Stimulated activated CD8-positive, alpha-beta memory T cell treated with anti-CD3 and anti-CD28 coated beads, Interleukin-7, amount 100 ng/mL, for 4 hours (primary cell): ENCODE results near the gene LRRC74A.
A peak's percentile ranks its signal among the peaks of the same experiment; 100 is the strongest.
"Not testable (repeated sequence)": the region's sequence is repeated elsewhere in the genome, so short reads cannot be mapped to it uniquely, and the experiment has no call there.

Experiments
- DNase-seq, 2 donors: peaks; one replicate each; pipeline ENCODE4 v3.0.0-alpha.2; 2020; ENCODE audit warnings: low read depth in 2 of 2

Gene LRRC74A

DNA sequence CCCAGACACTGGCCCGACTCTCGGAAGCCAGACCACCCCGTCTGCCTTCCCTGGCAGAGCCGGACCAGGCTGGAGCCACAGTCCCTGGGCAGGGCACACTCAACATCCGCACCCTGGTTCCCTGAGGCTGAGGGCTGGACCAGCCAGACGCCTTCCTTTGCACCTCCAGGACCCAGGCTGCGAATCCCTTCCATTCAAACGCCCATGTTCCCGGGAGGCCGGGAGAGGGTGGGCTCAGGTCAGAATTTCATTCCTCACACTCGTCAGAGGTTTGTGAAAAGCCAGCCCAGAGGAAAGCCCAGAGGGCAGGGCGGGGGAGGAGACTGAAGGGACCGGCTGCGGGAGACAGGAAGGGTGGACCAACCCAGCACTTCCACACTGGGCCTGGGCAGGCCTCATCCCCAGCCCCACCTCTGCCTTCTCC lies 58.7 kb downstream of the LRRC74A start:
- no peak for DNase-seq

DNA sequence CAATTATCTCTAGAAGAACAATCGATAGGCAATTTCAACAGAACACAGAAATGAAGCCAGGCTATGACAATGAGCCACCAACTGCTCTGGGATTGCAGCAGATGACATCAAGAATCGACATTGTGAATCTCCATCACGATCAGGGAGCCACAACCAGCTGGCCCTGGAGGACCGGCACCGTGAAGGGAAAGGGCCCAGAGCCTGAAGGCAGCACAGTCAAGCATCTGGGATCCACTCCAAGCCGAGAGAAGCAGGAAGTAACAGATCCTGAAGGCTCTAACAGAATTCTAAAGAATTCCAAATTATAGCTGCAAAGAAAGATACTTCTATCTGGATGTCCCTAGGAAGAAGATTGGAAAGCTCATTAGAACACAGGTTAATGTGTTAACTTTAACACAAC lies 61.0 kb downstream of the LRRC74A start:
- no peak for DNase-seq

DNA sequence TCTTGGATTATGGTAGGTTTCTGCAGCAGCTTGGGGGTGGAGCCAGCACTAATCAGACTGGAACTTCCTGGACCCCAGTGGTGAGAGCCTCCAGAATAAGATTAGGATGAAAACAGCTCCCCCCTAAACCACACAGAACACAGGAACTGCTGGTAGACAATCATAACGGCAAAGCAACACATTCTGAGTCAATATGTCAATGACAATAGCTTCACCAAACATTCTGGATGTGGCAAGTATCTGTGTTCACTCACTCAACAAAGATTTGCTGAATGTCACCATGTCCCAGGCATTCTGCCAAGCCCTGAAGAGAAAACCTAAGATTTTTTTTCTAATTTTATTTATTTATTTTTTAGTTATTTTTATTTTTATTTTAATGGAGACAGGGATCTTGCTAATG lies 65.2 kb downstream of the LRRC74A start:
- no peak for DNase-seq

- no peak for DNase-seq
These were observed 68.1 kb downstream of the LRRC74A start for GRCh38 chr14:76894308-76894707.

DNA sequence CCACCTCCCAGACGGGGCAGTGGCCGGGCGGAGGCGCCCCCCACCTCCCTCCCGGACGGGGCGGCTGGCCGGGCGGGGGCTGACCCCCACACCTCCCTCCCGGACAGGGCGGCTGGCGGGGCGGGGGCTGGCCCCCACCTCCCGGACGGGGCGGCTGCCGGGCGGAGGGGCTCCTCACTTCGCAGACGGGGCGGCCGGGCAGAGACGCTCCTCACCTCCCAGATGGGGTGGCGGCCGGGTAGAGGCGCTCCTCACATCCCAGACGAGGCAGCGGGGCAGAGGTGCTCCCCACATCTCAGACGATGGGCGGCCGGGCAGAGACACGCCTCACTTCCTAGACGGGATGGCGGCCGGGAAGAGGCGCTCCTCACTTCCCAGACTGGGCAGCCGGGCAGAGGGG lies 71.8 kb downstream of the LRRC74A start:
- DNase-seq, result not testable (repeated sequence)

GRCh38 chr14:76900682-76901081 lies 74.5 kb downstream of the LRRC74A start:
- DNase-seq, result no peak

DNA sequence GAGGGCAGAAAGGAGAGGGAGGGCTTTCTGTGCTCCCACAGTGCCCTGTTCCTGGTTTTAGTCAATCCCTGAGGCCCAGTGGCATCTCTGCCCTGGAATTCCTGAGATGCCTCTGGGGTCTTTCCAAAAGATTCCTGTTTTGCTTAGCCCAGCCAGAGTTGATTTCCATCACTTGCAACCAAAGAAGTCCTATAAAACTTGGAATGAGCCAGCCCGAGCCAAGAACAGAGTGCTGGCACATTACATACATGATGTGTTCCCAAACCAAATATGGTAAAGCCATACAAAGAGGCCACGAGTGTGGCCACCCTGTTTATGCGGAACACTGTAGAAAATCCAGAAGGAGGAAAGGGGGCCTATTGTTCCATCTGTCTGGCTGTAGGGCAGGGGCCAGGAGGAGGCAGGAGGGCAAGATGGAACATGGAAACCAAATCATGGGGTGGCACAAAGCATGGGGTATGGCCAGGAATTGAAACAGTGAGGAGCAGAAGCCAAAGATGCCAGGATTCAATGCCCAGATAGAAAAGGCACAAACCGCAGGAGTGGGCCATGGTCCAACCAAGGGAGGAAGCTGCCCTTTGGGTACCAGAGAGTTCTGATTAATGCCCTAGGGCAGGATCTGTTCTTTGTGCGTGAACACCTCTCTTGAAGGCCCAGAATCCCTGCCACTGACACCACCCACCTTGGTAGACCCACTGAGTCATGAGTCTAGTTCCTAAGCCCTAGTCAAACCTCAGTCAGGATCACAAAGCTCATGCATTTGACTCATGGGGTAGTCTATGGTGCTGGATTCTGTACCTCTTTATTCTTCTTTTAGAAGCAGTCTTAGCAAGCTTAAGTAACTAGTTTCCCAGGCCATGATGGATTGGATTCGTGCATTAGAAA lies 75.2 kb downstream of the LRRC74A start:
- no peak for DNase-seq

DNA sequence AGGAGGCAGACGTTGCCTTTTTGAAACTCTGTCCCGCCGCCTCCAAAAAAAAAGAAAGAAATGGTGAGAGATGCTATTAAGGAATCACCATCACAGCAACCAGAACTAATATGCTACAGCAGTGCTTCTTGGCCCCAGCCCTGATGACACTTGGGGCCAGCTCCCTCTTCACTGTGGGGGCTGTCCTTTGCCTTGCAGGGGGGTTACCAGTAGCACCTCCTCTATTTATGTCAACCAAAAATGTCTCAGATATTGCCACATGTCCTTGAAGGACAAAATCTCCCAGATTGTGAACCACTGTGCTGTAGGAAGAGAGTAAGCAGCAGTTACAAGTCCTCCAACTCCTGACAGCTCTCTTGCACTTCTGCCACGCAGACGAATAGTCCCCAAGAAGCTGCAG lies 76.4 kb downstream of the LRRC74A start:
- DNase-seq, result no peak

- DNase-seq, result no peak
These were observed 78.0 kb downstream of the LRRC74A start for GRCh38 chr14:76904100-76904739.

DNA sequence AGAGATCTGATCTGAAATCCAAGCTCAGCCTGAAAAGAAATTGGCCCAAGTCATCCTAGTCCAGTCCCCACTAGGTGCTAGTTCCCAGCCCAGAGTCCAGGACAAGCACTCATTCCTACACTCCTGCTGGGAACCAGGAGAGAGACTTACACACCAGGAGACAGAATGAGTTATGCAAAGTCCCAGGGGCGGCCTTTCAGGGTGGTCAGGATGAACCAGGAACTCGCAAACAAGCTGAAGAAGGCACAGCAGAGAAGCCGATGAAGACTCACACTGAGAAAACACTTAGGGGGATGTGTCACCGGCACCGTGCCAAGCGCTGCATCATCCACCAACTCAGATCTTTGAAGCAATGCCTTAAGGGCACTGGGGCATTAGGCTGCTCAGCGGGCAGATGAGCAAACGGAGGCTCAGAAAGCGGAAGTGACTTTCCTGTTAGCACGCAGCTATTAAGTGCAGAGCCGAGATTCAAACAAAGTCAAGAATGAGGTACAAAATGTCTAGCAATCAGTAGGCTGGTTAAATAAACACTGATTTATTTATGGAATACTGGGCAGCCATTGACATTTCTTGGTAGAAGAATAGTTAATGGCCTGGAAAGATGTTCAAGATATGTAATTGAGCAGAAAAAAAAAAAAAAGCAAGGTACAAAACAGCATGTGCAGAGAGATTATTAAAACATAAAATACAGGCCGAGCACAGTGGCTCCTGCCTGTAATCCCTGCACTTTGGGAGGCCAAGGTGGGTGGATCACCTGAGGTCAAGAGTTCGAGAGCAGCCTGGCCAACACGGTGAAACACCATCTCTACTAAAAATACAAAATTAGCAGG lies 78.7 kb downstream of the LRRC74A start:
- DNase-seq, result peak; percentile 72 to 75

- DNase-seq, result no peak
These were observed 82.6 kb downstream of the LRRC74A start for GRCh38 chr14:76908834-76909233.

GRCh38 chr14:76909266-76909665 lies 83.1 kb downstream of the LRRC74A start:
- no peak for DNase-seq

DNA sequence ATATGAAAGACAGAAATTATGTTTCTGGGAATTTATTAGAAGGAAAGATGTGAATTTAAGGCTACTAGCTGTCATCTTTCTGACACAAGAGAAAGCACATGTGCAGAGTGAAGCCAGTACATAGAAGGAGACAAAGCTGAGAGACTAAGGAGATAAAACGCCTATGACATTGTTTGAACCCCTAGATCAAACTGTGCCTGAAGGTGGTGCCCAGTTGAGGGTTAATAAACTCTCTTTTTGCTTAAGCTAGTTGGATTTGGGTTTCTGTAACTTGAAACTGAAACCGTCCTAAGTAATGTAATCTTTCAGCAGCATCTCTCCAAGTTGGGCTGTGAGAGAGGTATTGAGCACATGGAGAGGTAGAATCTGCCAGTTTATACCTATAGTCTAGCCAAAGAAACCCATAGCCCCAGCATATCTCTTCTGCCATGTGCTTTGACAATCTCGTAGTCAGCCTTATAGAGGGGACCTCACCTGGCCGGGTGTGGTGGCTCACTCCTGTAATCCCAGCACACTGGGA lies 84.2 kb downstream of the LRRC74A start:
- DNase-seq, result no peak

DNA sequence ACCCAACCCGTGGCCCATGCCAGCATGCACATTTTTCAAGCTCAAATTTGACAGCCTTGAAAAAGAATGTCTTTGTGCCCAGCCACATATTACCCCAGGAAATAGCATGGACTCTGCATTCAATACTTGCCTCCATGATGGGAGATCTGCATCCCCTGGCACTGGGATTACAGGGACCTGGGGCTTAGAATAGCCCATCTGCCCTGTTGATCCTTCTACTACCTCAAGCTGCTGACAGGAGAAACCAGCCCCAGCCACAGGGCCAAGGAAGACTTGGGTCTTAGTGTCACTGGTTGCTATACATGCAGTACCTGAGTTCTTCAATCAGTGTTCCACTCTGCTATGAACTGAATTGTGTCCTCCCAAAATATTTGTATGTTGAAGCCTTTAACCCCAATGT lies 85.3 kb downstream of the LRRC74A start:
- DNase-seq, result no peak

GRCh38 chr14:76914533-76915081 lies 88.4 kb downstream of the LRRC74A start:
- not testable (repeated sequence) for DNase-seq

DNA sequence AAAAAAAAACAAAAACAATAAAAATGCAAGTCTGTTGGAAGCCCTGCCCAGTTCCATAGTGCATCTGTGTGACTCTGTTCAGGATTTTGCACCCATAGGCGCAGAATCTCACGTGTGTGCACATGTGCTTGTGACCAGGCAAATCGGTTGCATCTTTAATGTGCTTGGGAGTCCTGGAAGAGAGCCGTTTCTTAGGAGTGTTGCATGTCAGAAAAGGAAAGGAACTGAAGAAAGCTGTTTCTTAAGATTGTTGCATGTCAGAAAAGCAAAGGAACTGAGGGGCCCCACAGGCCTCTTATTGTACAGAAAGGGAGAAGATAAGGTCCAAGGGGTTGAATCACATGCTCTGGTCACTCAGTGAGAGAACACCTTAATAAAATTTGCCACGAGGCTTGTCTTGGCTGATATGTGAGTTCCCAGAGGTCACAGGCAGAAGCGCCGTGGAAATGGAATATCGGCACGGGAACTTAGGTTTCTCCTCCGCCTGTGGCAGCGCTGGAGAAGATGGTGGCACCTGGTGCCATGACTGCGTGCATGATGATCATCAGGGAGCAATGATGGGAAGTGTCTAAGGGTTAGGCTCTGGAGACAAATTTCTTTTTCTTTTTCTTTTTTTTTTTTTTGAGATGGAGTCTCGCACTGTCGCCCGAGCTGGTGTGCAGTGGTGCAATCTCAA lies 90.0 kb downstream of the LRRC74A start:
- DNase-seq, result no peak

- no peak for DNase-seq
These were observed 91.0 kb downstream of the LRRC74A start for GRCh38 chr14:76917158-76917596.

DNA sequence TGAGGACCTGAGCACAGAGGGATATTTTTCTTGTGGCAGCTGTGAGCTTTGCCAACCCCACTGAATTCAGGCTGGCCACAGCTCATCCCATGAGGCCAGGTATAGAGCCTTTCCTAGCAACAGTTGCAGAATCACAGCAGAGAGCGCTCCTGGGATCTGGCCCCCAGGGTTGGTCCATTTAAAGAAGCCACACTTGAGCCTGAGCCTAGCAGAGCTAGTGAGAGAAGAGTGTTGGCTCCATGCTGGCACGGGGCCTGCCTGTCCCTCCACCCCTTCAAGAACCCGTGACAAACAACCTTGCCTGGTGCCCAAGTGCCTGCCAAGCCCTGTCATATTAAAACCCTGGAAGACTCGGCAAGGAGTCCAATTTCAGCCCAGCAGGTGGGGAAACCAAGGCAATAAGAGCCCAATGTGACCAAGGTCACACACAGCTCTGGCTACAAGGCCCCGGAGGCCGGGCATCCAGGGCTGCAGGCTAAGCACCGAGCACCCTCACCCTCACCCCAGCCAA lies 91.6 kb downstream of the LRRC74A start:
- DNase-seq, result no peak

DNA sequence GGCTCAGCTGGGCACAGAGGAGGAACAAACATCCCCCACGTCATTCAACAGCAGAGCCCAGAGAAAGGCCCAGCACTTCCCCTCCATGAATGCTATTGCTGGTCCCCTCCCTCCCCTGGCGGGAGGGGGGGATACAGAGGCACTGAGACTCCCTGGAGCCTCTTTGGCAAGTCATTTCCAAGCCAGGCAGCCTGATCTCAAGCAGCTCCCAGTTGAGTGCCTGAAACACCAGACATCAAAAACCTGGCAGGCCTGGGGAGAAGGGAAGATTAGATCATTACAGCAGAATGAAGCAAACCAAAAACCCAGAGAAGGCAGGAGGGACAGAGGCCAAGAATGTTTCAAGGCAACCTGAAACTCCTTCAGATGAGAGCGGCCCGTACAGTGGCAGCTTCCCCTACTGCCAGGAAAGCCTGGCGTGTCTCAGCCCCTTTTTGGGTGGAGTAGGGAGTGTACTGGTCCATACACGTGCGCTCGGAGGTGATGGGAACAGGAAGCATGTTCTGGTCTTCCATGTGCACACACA lies 92.1 kb downstream of the LRRC74A start:
- no peak for DNase-seq

DNA sequence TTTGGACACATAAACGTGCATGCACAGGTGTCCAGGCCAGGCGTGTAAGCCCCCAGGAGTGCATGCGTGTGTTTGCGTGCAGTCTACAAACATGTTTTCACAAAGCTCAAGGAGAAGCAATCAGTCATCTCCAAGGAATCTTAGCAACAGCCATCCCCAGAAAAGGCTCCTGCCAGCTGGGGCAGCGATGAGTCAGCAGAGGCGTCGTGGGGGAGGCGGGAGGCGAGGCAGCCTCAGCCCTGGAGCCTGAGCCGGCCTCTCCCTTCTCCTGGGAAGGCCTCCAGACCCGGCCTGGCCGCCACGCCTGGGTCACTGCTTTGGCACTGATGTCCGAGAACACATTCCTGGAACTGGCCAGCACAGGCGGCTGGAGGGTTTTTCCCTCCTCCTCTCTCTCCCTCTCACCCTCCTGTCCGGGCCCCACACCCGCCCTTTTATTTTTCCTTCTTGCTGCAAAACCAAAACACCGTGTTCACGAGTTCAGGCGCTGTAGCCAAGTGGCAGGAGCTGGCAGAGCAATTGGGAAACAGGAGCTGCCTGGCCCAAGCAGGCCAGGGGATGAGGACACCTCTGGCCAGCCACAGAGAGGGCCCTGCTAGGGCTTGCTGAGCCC lies 92.7 kb downstream of the LRRC74A start:
- DNase-seq, result no peak
